Measurements from ENCODE around the gene CACNA2D3.

CACNA2D3 gene

DNA sequence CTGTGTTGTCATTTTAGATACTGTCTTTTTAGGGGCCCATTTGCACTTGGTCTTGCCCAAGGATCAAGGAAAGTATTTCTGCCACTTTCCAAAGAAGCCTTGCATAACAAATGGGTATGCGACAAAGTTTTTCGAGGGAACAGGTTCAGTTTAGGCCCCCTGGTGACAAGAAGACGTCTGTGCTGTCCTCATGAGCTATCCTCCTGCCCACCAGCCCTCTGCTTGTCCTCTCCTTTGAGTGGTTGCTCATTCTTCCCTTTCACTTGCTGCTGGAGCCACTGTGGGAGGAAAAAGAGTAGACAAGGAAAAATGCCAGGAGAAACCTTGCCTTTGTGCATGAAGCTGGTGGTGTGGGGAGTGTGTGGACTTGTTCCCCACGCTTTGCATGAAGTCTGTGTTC, 171.9 kb downstream of the CACNA2D3 start:
- no peak for DNase-seq

DNA sequence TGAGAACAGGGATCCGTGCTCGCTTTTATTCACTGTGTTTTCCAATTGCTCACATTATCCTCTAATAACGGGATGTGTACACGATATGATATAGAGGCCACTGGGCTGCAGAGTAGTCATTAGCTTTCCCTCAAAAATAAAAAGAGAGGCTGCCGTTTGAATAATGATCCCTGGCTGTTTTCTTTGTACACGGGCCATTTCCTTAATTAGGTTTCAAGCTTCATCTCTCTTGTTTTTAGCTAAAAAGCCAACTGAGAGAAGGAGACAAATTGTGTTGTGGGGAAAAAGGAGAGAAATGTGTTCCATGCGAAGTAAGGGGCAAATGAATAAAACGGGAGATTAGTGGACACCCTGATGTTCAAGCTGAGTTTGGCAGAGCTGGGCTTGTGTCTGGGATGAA, 174.2 kb downstream of the CACNA2D3 start:
- DNase-seq = no peak

DNA sequence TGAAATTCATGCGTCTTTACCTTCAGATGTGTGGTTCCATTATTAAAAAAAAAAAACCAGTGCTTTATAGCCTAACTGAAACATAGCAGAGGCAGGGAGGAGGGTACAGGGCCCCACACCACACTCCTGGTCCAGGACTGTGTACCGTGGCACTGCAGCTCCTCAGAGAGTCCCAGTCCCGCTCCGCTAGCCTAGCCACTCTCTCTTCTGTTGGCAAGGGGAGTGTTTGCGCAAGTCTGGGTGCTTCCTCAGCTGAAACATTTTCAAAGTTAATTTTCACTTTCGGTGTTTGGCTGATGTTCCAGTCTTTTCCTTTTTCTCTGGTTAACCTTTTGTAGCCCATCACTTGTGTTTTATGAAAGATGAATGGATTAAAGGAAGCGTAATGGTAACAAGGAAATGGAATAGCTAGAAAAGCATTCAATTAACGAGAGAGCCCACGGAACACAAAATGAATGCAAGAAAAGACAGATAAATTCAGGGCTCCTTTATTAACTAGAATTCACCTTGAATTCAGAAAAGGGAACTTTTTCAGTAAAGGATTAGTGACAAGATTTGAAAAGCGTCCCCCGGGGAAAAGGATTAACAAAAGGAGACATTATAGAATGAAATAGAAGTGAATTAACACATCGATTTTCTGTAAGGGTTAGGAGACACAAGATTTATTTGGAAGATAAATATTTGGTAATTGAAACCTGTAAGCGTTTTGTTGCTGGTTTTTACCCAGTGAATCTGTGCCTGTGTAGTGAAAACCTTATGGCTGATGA, 177.0 kb downstream of the CACNA2D3 start:
- no peak for DNase-seq

DNA sequence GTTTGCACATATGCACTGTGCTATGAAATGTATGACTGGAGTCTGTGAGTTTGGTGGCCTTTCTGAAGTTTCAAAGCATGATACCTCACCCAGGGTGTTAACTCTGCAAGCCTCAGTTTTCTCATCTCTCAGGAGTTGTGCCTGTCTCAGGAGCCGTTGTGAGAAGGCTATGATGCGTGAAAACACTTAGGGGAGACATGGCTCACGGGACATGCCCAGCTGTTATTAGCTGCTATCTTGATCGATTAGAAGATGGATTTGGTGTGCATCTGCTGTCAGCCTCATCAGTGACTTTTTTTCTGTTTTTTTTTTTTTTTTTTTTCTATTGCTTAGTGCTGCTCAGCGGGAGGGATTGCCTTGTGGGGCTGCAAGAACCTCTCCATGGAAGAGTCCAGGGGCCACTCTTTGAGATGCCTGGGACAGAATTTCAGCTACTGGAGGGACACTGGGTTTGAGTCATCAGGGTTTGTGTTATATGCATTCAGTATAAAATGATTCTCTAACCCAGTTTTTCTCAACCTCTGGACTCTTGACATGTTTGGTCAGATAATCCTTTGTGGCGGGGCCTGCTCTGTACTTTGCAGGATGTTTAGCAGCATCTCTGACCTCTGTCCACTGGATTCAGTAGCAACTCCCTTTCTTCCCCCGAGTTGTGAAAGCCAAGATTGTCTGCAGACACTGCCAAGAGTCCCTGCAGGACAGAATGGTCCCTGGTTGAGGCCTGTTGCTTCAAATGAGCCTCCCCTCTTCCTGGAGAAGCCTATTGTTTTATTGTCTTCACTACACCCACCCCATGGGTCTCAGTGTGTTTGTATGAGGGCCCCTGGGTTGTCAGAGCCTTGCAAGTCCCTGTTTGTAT, 181.4 kb downstream of the CACNA2D3 start:
- DNase-seq = no peak

DNA sequence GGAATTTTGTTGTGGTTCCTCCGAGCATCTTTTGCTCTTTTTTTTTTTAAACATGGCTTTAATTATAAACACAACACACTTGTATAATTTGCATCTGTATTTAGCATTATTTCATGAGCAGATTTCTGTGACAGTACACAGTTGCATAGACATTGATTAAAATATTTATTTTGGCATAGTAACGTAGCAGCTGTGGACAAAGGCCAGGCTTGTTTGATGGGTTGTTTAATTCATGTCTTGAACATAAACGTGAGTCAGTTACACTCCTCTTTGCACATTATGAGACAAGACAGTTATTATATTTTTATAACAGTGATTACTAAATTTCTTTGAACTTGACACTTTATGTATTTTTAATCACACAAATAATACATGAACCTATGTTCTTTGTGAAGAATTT, 182.5 kb downstream of the CACNA2D3 start:
- DNase-seq = no peak

DNA sequence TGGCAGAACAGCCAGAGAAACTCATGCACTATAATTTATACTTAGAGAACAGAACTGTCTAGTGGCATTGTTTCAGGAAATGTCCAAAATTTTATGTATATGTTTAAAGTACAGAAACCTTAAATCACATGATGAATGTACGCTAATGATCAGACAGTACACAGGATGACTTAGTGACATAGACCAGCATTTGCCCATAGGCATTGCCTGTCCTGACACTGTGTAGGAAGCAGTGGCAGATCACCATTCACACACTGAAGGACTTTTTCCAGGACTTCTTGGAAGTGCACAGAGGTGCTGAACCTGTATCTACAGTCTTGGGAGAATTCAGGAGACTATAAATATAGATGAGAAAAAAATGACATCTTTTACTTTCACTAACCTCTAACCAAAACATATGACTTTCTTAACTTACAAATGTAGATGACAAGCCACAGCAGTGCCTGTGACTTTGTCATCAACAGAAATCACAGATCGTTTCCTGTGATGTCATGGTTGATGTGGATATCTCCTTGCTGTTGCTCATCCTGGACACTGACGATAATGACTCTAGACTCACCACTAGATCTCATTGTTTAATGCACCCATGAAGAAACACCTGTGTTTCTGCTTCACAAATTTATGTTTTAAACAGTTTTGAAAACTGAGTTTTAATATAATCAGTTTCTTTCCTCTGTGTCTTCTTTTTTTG, 183.2 kb downstream of the CACNA2D3 start:
- no peak for DNase-seq

DNA sequence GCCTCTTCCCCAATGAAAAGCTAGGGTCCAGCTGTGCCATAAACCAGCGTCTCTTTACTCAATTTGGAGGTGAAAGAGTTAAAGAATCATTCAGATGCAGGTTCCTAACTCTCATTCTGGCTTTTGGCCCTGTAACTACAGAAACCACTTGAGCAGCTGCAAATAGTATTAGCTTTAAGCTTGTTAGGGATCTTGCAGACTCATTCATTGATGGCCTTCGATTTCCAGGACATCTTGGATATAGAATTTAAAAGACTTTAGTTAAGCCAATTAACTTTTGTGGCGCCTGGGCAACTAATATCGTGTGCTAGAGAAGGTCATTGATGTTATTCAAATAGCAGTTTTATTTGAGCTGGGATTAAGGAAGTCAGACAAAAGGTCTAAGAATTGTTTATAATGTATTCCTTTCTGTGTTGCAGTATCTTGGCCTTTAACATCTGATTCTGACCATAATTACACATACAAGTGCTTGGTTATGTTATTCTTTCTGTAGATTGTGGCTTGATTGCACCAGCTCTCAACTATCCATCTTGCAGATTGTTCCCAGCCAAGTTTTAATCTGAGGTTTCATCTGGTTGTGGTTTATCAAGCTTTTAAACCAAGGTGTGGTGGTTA, 185.3 kb downstream of the CACNA2D3 start:
- DNase-seq = no peak

DNA sequence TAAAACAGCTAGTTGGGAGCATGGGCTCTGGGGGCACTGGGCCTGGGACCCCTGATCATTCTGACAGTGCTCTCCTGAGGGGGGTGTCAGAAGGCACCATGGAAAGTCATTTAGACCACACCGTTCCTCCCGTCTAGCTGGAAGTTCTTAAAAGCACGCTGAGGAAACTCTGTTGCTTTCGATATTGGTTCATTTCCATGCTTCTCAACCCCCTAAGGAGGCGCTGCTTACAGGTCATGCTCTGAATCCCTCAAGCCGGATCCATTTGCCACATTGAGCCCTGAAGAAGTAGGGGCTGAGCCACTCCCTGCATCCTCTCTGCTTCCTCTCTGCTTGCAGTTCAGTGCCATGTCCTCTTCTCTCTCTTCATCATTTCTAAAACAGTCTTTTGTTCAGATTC, 187.2 kb downstream of the CACNA2D3 start:
- DNase-seq = no peak

DNA sequence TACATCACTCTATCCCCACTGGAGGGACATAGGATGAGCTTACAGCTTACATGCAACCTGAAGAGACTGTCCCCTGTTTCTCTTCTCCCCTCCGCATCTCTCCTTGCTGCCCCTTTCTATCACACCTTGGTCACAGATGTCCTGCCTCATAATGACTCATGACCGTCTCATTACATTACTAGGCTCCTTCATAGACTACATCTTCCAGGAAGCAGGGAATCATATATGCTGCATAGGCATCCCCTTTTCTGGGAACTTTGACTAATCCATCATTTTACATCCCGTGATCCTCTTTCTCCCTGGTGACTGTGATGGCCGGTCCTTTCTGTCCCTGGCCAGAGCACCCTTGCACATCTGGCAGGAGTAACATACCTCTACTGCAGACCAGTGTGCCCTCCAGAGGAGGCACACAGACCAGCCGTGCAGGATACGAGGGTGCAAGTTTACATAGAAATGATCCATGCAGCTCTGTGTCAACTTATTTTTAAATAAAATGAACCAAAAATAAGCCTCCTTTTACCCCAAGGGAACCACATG, 188.9 kb downstream of the CACNA2D3 start:
- no peak for DNase-seq

DNA sequence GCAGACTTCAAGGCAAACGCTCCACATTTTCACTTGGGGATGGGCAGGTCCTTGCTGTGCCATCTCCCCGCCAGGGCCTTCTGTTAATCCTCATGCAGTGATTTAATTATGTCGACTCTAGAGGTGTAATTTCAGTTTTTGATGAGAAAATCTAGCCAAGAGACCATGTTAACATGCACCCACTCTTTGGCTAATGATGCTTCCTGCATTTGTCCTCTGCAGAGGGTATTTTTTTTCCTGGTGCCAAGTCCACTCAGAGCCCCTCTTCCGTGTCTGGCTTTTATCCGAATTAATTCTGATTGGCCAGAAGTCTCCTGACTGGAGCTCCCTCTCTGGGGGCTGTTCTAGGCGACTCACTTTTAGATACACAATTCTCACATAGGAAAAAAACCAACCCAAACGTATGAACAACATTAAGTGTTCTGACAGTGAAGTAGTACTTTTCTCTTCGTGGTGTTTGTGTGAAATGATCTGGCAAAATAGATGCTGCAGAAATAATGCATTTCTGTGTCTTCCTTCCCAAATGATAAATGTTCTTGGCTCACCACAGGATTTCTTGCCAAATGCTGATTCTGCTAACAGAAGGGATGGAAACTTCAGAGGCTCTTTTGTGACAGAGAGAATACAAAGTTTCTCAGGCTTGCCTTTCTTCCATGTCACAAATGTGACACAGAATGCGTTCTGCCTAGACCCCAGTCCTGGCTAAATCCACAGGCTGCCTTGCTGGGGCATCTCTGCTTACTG, 190.0 kb downstream of the CACNA2D3 start:
- DNase-seq = no peak

DNA sequence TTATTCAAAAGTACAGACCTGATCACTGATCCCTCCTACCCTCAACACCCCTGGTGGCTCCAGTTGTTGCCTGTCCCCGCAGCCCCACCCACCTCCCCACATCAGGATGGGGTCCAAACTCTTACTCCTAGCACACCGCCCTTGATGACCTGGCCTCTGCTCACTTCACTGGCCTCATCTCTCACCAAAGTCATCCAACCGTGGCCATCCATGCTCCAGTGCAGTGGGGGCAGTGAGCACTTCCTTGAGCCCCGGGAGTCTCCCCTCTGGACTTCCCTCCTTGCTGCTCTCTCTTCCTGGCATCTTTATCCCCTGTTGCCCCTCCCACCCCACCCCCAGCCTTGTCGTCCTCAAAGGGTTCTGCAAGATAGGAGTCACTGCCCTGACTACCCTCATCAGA, 191.1 kb downstream of the CACNA2D3 start:
- DNase-seq = no peak

DNA sequence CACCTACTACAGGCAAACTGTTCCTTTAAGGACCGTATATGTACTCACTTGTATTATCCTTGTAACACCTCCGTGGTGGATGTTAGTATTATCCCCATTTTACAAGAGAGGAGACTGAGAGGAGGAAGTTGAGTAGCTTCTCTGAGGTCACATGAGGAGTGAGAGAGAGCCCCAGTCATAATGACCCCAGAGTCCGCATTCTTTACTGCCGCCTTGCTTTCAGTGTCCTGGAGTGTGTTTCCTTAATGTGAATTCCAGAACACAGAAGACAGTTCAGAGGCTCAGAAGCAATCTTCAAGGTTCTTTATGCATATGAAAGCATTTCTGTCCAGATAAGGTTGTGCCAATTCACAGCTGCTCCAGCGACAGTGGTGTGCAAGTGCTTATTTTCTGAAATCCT, 199.2 kb downstream of the CACNA2D3 start:
- no peak for DNase-seq

DNA sequence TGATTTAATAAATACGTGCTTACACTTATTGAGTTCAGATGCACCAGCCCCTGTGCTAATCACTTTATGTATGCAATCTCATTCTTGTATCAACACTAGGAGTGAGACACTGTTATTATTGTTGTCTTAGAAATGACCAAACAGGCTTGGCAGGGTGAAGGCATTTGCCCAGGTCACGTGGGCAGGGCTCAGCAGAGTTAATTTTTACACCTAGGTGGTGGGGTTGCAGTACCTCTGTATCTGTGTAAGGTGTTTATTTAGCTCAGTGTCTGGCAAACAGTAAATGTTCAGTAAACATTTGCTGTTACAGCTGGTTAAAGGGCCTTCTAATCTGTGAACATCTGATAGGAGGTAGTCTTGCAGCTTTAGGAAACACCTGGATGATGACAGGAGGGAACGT, 200.0 kb downstream of the CACNA2D3 start:
- DNase-seq = no peak

DNA sequence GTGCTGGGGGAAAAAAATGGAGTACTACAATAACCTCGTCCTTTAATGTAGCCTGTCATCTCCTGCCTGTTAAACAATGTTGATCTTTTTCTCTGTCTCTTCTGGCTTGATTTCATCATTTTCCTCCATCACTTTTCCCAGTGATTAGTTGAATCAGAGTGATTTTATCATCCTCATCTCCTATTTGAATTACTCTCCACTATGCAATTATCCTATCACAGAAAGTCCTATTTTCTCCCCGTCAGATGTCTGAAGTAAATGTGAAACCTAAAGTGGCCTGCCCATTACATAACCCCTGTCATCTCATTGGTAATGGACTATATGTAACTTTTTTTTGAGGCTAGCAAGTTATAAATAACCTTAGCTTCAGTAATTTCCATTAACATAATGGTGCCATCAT, 201.8 kb downstream of the CACNA2D3 start:
- no peak for DNase-seq

DNA sequence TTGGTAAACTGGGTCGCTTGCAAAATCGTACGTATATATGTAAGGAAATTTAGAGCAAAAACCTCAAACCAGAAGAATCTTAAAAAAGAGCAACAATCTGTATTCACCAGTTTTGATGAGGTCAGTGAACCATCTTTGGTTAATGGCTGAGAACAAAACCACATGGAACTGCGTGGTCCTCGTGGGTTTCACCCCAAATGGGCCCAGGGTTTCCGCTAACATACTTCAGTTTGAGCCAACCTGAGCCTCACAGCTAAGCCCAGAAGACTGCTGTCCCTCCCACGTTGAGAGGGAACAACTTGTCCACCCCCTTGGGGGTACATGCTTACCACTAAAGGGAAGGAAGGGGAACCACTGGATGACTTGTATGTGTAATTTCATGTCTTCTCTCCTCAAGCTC, 204.6 kb downstream of the CACNA2D3 start:
- no peak for DNase-seq

DNA sequence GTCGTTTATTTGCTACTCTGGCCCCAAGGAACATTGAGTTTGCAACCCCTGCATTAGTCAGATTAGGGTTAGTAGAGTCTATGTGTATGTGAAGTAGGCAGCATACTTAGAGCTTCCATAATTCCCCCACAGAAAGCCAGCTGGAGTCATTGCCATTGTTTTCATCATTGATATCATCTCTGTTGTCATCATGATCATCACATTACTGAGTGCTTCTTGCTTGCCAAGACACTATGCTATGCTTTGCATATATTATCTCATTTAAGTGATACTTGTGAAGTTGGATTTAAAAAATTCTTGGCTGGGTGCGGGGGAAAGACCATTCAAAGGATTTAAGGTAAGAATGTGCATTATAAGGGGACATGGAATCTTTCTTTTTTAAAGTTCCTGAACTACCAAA, 209.0 kb downstream of the CACNA2D3 start:
- DNase-seq = no peak

DNA sequence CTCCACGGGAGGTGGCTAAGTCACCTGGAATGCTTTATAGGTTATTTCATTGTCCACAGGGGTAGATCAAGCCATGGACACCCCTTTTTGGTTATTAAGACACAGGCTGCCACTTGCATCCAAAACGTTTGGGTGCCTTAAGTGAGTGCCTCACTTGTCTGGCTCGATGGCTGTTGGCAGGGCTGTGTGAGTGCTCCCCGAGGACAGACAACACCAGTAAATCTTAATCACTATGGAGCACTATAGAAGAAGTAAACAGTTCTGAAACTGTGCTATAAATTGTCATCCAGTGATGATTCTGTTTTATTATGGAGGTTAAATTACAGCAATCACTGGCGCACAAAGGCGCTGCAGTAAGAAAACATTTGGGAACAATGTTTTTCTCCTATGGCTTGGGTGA, 215.5 kb downstream of the CACNA2D3 start:
- no peak for DNase-seq

DNA sequence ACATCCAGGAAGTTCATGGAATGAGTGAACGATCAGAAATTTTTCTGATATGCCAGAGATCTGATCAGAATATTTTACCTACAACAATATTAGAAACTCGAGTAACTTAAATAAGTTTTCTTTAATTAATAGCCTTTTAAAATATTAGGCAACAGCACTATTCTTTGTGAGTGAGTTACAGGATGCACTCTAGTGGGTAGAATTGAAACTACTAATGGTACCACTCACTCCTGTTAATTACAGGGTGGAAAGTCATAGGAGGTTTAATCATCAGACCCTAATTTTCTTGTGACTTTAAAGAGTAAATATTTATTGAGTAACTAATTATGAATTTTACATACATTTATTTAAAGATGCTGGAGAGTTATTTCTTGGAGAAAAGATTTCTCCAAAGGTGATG, 217.3 kb downstream of the CACNA2D3 start:
- DNase-seq = no peak

DNA sequence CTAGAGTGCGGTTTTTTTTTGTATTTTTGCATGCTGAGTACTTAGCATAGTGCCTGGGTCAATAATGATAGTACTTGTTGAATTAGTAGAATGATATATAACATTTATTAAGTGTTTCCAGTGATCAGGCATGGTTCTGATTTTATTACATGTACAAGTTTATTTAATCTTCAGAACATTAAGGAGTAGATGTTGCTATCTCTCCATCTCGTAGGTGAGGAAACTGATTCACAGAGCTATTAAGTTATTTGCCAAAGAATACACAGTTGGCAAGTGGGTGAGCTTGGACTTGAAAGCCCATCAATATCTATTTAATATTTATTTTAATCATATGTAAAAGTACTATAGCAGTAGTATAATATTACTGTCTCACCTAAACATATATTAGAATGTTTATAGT, 219.5 kb downstream of the CACNA2D3 start:
- DNase-seq = no peak

DNA sequence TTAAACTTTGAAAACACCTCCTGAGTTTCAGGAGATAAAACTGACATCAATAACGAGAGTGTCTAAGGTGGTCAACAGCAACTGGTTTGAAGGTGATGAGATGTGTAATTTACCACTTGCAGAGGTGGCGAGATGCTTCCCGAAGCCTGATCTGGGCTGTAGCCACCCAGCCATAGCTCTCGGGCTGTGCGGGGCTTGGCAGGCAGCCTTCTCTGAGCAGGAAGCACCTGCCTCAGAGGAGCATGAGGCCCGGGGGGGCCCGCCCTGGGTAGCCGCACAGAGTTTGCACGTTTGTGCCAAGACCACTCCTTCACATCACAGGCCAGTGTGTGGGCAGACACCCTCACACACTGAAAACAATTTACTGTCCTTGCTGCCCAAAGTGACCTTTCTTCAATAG, 220.3 kb downstream of the CACNA2D3 start:
- no peak for DNase-seq

DNA sequence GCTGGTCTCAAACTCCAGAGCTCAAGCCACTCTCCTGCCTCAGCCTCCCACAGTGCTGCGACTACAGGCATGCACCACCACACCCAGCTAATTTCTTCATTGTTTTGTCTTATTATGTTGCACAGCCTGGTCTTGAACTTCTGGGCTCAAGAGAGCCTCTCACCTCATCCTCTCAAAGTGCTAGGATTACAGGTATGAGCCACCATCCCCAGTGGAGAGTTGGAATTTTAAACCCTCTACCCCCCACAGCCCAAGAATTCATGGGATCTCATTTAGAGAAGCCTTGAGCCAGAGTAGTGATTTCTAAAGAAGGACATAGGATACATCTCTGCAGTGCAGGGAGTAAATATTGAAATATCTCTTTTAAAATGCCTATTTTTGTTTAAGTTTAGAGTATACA, 221.1 kb downstream of the CACNA2D3 start:
- no peak for DNase-seq

DNA sequence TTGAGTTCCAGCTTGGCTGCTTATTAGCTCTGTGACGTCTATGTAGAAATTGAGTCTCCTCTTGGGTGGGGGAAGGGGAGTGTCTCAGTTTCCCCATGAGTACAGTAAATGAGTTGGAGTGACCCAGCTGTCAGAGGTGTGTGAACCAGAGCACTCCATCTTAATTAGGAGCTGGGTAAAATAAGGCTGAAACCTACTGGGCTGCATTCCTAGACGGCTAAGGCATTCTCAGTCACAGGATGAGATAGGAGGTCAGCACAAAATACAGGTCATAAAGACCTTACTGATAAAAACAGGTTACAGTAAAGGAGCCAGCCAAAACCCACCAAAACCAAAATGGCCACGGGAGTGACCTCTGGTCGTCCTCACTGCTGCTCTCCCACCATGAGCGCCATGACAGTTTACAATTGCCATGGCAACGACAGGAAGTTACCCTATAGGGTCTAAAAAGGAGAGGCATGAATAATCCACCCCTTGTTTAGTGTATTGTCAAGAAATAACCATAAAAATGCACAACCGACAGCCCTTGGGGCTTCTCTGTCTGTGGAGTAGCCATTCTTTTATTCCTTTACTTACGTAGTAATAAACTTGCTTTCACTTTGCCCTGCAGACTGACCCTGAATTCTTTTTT, 222.4 kb downstream of the CACNA2D3 start:
- no peak for DNase-seq

Measured in activated naive CD4-positive, alpha-beta T cell treated with anti-CD3 and anti-CD28 coated beads, Interleukin-2, amount 50 U/mL, for 16 hours (primary cell).